ENCODE measurements around the gene KRTAP10-7. TPM values are rescaled to one million over a fixed set of nuclear protein-coding genes. Genes with fewer than 3 reads are reported as not detected.
"Not testable (repeated sequence)": the region's sequence is repeated elsewhere in the genome, so short reads cannot be mapped to it uniquely, and the experiment has no call there.

KRTAP10-7 gene
- total RNA-seq, 8 experiments from 2014 or later: 0.13 to 0.47 (median 0.20) TPM; not detected in 5

DNA sequence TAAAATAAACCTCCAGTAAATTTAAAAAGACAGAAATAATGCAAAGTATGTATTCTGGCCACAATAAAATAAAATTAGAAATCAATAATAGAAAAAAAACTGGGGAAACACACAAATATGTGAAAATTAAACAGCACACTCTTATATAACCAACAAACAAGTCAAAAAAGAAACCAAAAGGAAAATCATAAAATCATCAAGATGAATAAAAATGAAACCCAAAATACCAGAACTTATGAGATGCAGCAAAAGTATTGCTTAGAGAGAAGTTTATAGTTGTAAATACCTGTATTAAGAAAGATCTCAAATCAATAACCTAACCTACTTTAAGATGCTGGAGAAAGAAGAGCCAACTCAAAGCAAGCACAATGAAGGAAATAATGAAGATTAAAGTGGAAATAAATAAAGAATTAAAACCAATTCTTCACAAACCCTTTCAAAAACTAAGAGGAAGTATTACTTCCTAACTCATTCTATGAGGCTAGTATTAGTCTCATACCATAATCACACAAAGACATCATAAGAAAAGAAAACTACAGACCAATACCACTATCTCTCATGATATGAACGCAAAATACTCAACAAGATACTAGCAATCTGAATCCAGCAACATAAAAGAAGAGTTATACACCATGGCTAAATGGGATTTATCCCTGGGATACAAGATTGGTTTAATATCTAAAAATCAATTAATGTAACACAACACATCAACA lies 35.4 kb upstream of the KRTAP10-7 start:
- Histone ChIP-seq H3K4me3 (no peak overlapping the region), H3K4me1 (replicated peaks in 1 of 2) (no peaks in the 10 kb centered on the region), H3K27ac (no peak overlapping the region)
- in situ Hi-C loops (cut with MboI; ENCODE audit: low pct_unique_long_range_greater_than_20kb in 2 of 9, low sequenced_read_pairs in 9 of 9, unreplicated experiment in 9 of 9): no loop called here
- ATAC-seq (replicated peaks in 6 of 8): no peak
- WGBS, 10 experiments: 0 to 100% (median 11%) methylated on average over 1 of the region's 1 CpG; no CpG with 5 or more reads in 1 of the 10 experiments

- Histone ChIP-seq H3K27ac (no peak overlapping the region), H3K4me3 (no peak overlapping the region), H3K4me1 (replicated peaks in 1 of 2) (no peaks in the 10 kb centered on the region)
- 9 to 100% (median 47%) methylated on average over 1 of the region's 1 CpG; no CpG with 5 or more reads in 2 of the 10 experiments for WGBS, 10 experiments
- no peak for ATAC-seq (replicated peaks in 6 of 8)
- in situ Hi-C loops (cut with MboI; ENCODE audit: low pct_unique_long_range_greater_than_20kb in 2 of 9, low sequenced_read_pairs in 9 of 9, unreplicated experiment in 9 of 9): no loop called here
These were observed 34.0 kb upstream of the KRTAP10-7 start for GRCh38 chr21:44566403-44566802.

DNA sequence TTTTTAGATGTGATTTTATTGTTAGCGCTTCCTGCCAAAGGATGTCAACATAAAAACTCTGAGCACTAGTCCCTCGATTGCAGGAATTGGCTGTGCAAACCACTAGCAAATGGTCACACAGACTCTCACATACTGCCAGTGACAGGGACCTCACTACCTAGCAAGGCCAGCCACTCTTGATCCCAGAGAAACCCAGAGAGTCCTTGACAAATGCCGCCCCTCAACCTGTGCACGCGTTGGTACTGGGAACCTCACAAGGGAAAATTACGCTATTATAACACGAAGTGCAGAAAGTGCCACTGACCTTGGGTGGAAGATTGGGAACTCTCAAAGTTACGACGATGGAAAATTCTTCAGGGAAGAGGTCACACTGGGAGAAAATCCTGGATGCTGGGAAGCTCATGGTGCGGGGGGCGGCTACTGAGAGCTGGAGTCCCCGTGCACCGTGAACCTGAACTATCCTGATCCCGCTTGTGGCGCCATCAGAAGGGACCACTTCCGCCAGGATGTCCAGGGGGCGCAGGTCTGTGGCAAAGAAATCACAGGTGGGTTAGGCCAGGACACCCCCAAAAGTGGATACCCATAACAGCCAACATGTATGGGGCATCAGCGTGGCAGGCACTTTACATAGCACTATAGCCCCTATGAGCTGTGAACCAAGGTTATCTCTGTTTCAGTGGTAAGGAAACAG lies 32.8 kb upstream of the KRTAP10-7 start:
- 71 to 92% (median 85%) methylated on average over 4 to 16 of the region's 18 CpGs; no CpG with 5 or more reads in 4 of the 10 experiments for WGBS, 10 experiments
- in situ Hi-C loops (cut with MboI; ENCODE audit: low pct_unique_long_range_greater_than_20kb in 2 of 9, low sequenced_read_pairs in 9 of 9, unreplicated experiment in 9 of 9): no loop called here
- Histone ChIP-seq H3K4me1 (replicated peaks in 1 of 2) (no peaks in the 10 kb centered on the region), H3K4me3 (no peak overlapping the region), H3K27ac (no peak overlapping the region)
- no peak for ATAC-seq (replicated peaks in 6 of 8)

GRCh38 chr21:44568261-44568660 lies 32.1 kb upstream of the KRTAP10-7 start:
- Histone ChIP-seq H3K27ac (no peak overlapping the region), H3K4me1 (replicated peaks in 1 of 2) (no peaks in the 10 kb centered on the region), H3K4me3 (no peak overlapping the region)
- in situ Hi-C loops (cut with MboI; ENCODE audit: low pct_unique_long_range_greater_than_20kb in 2 of 9, low sequenced_read_pairs in 9 of 9, unreplicated experiment in 9 of 9): no loop called here
- WGBS, 10 experiments: 13 to 93% (median 72%) methylated on average over 2 to 6 of the region's 12 CpGs; no CpG with 5 or more reads in 5 of the 10 experiments
- ATAC-seq (replicated peaks in 6 of 8): no peak

GRCh38 chr21:44568667-44569556 lies 31.5 kb upstream of the KRTAP10-7 start:
- Histone ChIP-seq H3K4me1 (replicated peaks in 1 of 2) (no peaks in the 10 kb centered on the region), H3K27ac (no peak overlapping the region), H3K4me3 (no peak overlapping the region)
- 30 to 85% (median 70%) methylated on average over 1 to 9 of the region's 27 CpGs; no CpG with 5 or more reads in 5 of the 10 experiments for WGBS, 10 experiments
- in situ Hi-C loops (cut with MboI; ENCODE audit: low pct_unique_long_range_greater_than_20kb in 2 of 9, low sequenced_read_pairs in 9 of 9, unreplicated experiment in 9 of 9): no loop called here
- no peak for ATAC-seq (replicated peaks in 6 of 8)

- H3K4me3 ChIP-seq: no peak overlapping the region
- no peaks in the 10 kb centered on the region for H3K4me1 ChIP-seq (replicated peaks in 1 of 2)
- no peak overlapping the region for H3K27ac ChIP-seq
- WGBS, 10 experiments: 19 to 83% (median 72%) methylated on average over 1 to 9 of the region's 12 CpGs; no CpG with 5 or more reads in 3 of the 10 experiments
- ATAC-seq (replicated peaks in 6 of 8): no peak
- in situ Hi-C loops (cut with MboI; ENCODE audit: low pct_unique_long_range_greater_than_20kb in 2 of 9, low sequenced_read_pairs in 9 of 9, unreplicated experiment in 9 of 9): no loop called here
These were observed 30.4 kb upstream of the KRTAP10-7 start for GRCh38 chr21:44569861-44570517.

DNA sequence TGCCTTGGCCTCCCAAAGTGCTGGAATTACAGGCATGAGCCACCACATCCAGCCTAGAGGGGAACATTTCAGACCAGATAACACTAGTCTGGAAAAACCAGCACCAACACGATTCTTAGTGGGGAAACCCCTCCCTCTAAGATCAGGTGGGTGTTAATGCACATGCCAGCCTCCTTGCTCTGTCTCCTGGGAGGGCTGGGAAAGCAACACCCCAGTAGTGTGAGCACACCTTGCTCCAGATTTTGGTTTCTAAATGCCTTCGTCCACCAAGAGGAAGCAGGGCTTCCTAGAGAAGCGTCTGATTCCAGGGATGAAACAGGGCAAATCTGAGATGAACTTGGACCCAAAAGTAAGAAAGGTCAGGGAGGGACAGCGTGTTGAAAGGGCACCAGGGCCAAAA lies 29.1 kb upstream of the KRTAP10-7 start:
- ATAC-seq (replicated peaks in 6 of 8): no peak
- Histone ChIP-seq H3K4me3 (no peak overlapping the region), H3K27ac (no peak overlapping the region), H3K4me1 (replicated peaks in 1 of 2) (no peaks in the 10 kb centered on the region)
- in situ Hi-C loops (cut with MboI; ENCODE audit: low pct_unique_long_range_greater_than_20kb in 2 of 9, low sequenced_read_pairs in 9 of 9, unreplicated experiment in 9 of 9): no loop called here
- 0 to 100% (median 61%) methylated on average over 1 to 3 of the region's 4 CpGs; no CpG with 5 or more reads in 1 of the 10 experiments for WGBS, 10 experiments

- in situ Hi-C loops (cut with MboI; ENCODE audit: low pct_unique_long_range_greater_than_20kb in 2 of 9, low sequenced_read_pairs in 9 of 9, unreplicated experiment in 9 of 9): no loop called here
- ATAC-seq (replicated peaks in 6 of 8): no peak
- H3K4me1 ChIP-seq (replicated peaks in 1 of 2): no peaks in the 10 kb centered on the region
- no peak overlapping the region for H3K27ac ChIP-seq
- no peak overlapping the region for H3K4me3 ChIP-seq
- 33 to 96% (median 76%) methylated on average over 1 to 13 of the region's 40 CpGs; no CpG with 5 or more reads in 3 of the 10 experiments for WGBS, 10 experiments
These were observed 28.3 kb upstream of the KRTAP10-7 start for GRCh38 chr21:44571844-44572782.

- in situ Hi-C loops (cut with MboI; ENCODE audit: low pct_unique_long_range_greater_than_20kb in 2 of 9, low sequenced_read_pairs in 9 of 9, unreplicated experiment in 9 of 9): no loop called here
- peak in 4 of 8 experiments; percentile 27 to 73 (median 40) for ATAC-seq (replicated peaks in 6 of 8)
- Histone ChIP-seq H3K4me3 (no peak overlapping the region), H3K27ac (no peak overlapping the region), H3K4me1 (replicated peaks in 1 of 2) (no peaks in the 10 kb centered on the region)
- 13 to 82% (median 54%) methylated on average over 6 to 7 of the region's 15 CpGs; no CpG with 5 or more reads in 6 of the 10 experiments for WGBS, 10 experiments
These were observed 27.3 kb upstream of the KRTAP10-7 start for GRCh38 chr21:44572959-44573583.

DNA sequence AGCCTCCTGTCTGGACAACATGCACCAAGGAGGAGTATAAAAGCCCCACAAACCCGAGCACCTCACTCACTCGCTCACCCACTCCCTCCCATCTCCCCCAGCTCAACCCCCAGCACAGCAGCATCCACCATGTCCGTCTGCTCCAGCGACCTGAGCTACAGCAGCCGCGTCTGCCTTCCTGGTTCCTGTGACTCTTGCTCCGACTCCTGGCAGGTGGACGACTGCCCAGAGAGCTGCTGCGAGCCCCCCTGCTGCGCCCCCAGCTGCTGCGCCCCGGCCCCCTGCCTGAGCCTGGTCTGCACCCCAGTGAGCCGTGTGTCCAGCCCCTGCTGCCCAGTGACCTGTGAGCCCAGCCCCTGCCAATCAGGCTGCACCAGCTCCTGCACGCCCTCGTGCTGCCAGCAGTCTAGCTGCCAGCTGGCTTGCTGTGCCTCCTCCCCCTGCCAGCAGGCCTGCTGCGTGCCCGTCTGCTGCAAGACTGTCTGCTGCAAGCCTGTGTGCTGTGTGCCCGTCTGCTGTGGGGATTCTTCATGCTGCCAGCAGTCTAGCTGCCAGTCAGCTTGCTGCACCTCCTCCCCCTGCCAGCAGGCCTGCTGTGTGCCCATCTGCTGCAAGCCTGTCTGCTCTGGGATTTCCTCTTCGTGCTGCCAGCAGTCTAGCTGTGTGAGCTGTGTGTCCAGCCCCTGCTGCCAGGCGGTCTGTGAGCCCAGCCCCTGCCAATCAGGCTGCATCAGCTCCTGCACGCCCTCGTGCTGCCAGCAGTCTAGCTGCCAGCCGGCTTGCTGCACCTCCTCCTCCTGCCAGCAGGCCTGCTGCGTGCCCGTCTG lies 26.6 kb upstream of the KRTAP10-7 start, which contains the start of gene KRTAP10-4:
KRTAP10-4 (plus strand) TSS at position 100 of the 827 bp plus-strand sequence; CDS start at position 130, 30 bp downstream.
- H3K4me1 ChIP-seq (replicated peaks in 1 of 2); H3K27ac ChIP-seq; ATAC-seq (replicated peaks in 6 of 8); H3K4me3 ChIP-seq; in situ Hi-C loops (cut with MboI; ENCODE audit: low pct_unique_long_range_greater_than_20kb in 2 of 9, low sequenced_read_pairs in 9 of 9, unreplicated experiment in 9 of 9): not testable (repeated sequence)
- 0% methylated on average over 1 of the region's 25 CpGs; no CpG with 5 or more reads in 9 of the 10 experiments for WGBS, 10 experiments
